Fibroblast of lung (primary cell): ENCODE results near the gene TLL2. TPM values are rescaled to one million over a fixed set of nuclear protein-coding genes. Genes with fewer than 3 reads are reported as not detected.

ENCODE experiments used
- DNase-seq, 2 donors: peaks; one replicate each; pipeline versions ENCODE4 v3.0.0 to v3.0.0-alpha.2; 2010; ENCODE audit warnings: low read depth in 2 of 2
- H2AFZ ChIP-seq: 2 replicates; pipeline ENCODE4 v1.5.1; 2012; ENCODE audit warnings: low read length, control low read depth, inconsistent platforms
- H3K27ac ChIP-seq: 2 replicates; pipeline ENCODE4 v1.5.1; 2011; ENCODE audit warnings: low read length, control low read depth; ENCODE audit not compliant: insufficient read depth
- H3K27me3 ChIP-seq: 2 replicates; pipeline ENCODE4 v1.5.1; 2011; ENCODE audit warnings: mild to moderate bottlenecking, low read length; ENCODE audit not compliant: control insufficient read depth, insufficient read depth
- H3K36me3 ChIP-seq: 2 replicates; pipeline ENCODE4 v1.5.1; 2011; ENCODE audit warnings: low read length; ENCODE audit not compliant: control insufficient read depth, insufficient read depth
- H3K4me1 ChIP-seq: 2 replicates; pipeline ENCODE4 v1.5.1; 2011; ENCODE audit warnings: low read length; ENCODE audit not compliant: control insufficient read depth, insufficient read depth; ENCODE audit errors: extremely low read depth
- H3K4me2 ChIP-seq: 2 replicates; pipeline ENCODE4 v1.5.1; 2011; ENCODE audit warnings: low read length, control low read depth; ENCODE audit not compliant: insufficient read depth; ENCODE audit errors: extremely low read depth
- H3K4me3 ChIP-seq, 4 experiments: fragments of 200-600 bp in 1 of 4; sonication (generic) in 1 of 4; replicated peaks in 1 of 4; 2 replicates each; pipeline ENCODE4 v1.5.1; 2011 to 2016; ENCODE audit warnings: low read length in 4 of 4, low read depth in 3 of 4, mild to moderate bottlenecking in 3 of 4, control low read depth in 2 of 4, inconsistent platforms in 1 of 4, mixed read lengths in 1 of 4; ENCODE audit not compliant: insufficient read depth in 1 of 4; ENCODE audit errors: control extremely low read depth in 1 of 4
- H3K79me2 ChIP-seq: 2 replicates; pipeline ENCODE4 v1.5.1; 2012; ENCODE audit warnings: mild to moderate bottlenecking, low read length, inconsistent platforms; ENCODE audit not compliant: control insufficient read depth, insufficient read depth
- H3K9ac ChIP-seq: 2 replicates; pipeline ENCODE4 v1.5.1; 2011; ENCODE audit warnings: mild to moderate bottlenecking, low read length, control low read depth; ENCODE audit not compliant: insufficient read depth
- H3K9me3 ChIP-seq: 2 replicates; pipeline ENCODE4 v1.5.1; 2012; ENCODE audit warnings: low read depth, low read length; ENCODE audit not compliant: control insufficient read depth, insufficient read depth
- H4K20me1 ChIP-seq: 2 replicates; pipeline ENCODE4 v1.5.1; 2011; ENCODE audit warnings: low read length; ENCODE audit not compliant: control insufficient read depth, insufficient read depth; ENCODE audit errors: extremely low read depth
- EZH2 ChIP-seq: IDR thresholded peaks from 2 replicates; pipeline ENCODE4 v1.5.1; 2012; ENCODE audit warnings: low read length, control low read depth, mild to moderate bottlenecking; ENCODE audit errors: missing control alignments
- polyA plus RNA-seq, 2 donors: library from polyadenylated mRNA; depleted of rRNA in 1 of 2; stranded (reverse) in 1 of 2; unstranded in 1 of 2; fragments of >200 nt; gene quantifications; 2 replicates each; pipeline ENCODE4 v1.2.1, GENCODE V29; 2011 to 2012; ENCODE audit warnings: missing spikeins in 1 of 2
- total RNA-seq: library from RNA; depleted of rRNA; stranded (reverse); fragments of >200 nt; gene quantifications from 2 replicates; pipeline ENCODE4 v1.2.1, GENCODE V29; 2014
- TF ChIP-seq, protein P1 (sequence below), 2 donors: IDR thresholded peaks in 1 of 2; conservative IDR thresholded peaks in 1 of 2; 1 replicate in 1 of 2; 2 replicates in 1 of 2; pipeline ENCODE4 v1.5.1; 2011 to 2012; ENCODE audit warnings: low read length in 2 of 2, control low read depth in 1 of 2, inconsistent platforms in 1 of 2, low read depth in 1 of 2, mild to moderate bottlenecking in 1 of 2

The TLL2 gene
- total and polyA plus RNA-seq, 2 donors (not counting 1 experiment from before 2014, with no cell fraction given): 0.05 to 0.17 TPM

DNA sequence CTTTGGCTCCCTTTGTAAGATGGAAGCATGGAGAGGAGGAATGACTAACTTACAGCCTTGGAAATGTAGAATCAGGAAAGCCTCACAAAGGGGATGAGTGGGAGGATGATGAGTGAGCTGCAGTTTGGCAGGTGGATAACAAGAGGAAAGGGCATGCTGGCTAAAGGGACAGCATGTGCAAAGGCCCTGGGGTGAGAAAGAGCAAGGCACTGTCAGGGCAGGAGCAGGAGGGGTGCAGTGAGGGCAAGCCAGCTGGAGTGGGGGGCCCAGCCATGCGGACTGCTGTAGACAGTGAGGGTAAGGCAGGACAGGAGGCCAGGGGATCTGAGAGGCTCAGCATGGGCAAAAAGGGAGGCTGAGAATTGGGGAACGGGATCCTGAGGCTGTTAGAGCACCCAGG lies 20.5 kb downstream of the TLL2 start:
- no peaks in the 10 kb centered on the region for H4K20me1 ChIP-seq
- no peak overlapping the region for H3K27ac ChIP-seq
- no peak overlapping the region for H2AFZ ChIP-seq
- no peak overlapping the region for H3K4me3 ChIP-seq
- no peak overlapping the region for H3K9ac ChIP-seq
- no peak for TF ChIP-seq EZH2
- TF ChIP-seq, protein P1, sequence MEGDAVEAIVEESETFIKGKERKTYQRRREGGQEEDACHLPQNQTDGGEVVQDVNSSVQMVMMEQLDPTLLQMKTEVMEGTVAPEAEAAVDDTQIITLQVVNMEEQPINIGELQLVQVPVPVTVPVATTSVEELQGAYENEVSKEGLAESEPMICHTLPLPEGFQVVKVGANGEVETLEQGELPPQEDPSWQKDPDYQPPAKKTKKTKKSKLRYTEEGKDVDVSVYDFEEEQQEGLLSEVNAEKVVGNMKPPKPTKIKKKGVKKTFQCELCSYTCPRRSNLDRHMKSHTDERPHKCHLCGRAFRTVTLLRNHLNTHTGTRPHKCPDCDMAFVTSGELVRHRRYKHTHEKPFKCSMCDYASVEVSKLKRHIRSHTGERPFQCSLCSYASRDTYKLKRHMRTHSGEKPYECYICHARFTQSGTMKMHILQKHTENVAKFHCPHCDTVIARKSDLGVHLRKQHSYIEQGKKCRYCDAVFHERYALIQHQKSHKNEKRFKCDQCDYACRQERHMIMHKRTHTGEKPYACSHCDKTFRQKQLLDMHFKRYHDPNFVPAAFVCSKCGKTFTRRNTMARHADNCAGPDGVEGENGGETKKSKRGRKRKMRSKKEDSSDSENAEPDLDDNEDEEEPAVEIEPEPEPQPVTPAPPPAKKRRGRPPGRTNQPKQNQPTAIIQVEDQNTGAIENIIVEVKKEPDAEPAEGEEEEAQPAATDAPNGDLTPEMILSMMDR (conservative IDR thresholded peaks at IDR 0.05 in 1 of 2, IDR thresholded peaks at IDR 0.05 in 1 of 2; ENCODE audit: low read depth in 1 of 2, low read length in 2 of 2): no peak
- no peaks in the 10 kb centered on the region for H3K9me3 ChIP-seq
- no peak for DNase-seq
- H3K79me2 ChIP-seq: no peaks in the 10 kb centered on the region
- H3K36me3 ChIP-seq: no peaks in the 10 kb centered on the region
- no peaks in the 10 kb centered on the region for H3K27me3 ChIP-seq
- no peaks in the 10 kb centered on the region for H3K4me1 ChIP-seq
- H3K4me2 ChIP-seq: no peak overlapping the region

DNA sequence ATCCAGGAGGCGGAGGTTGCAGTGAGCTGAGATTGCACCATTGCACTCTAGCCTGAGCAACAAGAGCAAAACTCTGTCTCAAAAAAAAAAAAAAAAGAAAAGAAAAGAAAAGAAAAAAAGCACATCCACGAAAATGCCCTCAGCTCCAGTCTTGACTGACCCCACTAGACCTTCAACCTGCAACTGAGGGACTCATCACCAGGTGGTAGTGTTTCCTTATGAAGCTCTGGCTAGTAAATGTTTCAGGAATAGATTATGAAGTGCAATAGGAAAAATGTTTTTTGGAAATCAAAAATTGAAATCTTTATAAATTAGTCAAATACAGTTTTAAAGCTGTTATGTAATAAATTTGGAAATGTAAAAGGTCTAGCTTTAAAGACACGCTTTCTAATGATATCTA lies 22.4 kb downstream of the TLL2 start:
- Histone ChIP-seq H4K20me1 (no peaks in the 10 kb centered on the region), H3K9me3 (no peaks in the 10 kb centered on the region), H3K79me2 (no peaks in the 10 kb centered on the region), H3K27ac (no peak overlapping the region), H3K27me3 (no peaks in the 10 kb centered on the region), H3K36me3 (no peaks in the 10 kb centered on the region), H3K9ac (no peak overlapping the region), H3K4me1 (no peaks in the 10 kb centered on the region), H2AFZ (no peak overlapping the region), H3K4me3 (no peak overlapping the region), H3K4me2 (no peak overlapping the region)
- TF ChIP-seq, protein P1 (conservative IDR thresholded peaks at IDR 0.05 in 1 of 2, IDR thresholded peaks at IDR 0.05 in 1 of 2; ENCODE audit: low read depth in 1 of 2, low read length in 2 of 2): no peak
- TF ChIP-seq EZH2: no peak
- no peak for DNase-seq

DNA sequence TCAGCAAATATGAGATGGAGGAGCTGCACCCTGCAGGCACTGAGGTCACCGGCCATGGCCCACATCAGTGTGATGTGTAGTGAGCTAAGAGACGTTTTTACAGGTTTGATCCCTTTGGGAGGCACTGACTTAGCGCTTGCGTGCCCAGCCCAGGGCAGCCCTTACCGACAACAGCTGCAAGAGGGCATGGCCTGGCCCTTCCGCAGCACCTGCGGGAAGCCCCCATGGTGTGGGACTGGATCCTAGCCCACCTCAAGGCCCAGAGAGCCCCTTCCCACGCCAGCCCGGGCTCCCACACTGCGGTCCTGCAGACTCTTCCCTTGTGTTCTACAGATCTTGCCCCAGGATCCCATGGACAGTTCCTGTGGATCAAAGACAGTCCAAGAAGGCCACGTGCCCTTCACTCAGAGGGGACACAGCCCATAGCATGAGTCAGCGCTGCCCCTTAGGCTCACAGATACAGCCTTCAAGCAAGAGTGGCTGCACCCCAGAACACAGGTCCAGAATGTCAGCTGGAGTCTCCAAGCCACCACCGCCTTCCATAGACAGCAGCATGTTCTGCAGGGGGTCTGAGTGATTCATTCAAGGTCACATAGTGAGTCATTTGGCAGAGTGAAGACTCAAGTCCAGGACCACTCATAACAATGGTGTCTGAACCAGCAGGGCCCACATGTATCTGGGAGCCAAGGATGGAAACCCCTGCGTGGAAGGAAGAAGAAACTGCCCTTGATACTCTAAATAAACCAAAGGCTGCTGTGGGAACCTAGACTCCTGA lies 25.4 kb downstream of the TLL2 start:
- peak in 1 of 2 donors; percentile 58 for DNase-seq
- Histone ChIP-seq H3K9me3 (no peaks in the 10 kb centered on the region), H3K27me3 (no peaks in the 10 kb centered on the region), H2AFZ (no peak overlapping the region), H3K9ac (no peak overlapping the region), H3K4me2 (no peak overlapping the region), H3K79me2 (no peaks in the 10 kb centered on the region), H4K20me1 (no peaks in the 10 kb centered on the region), H3K36me3 (no peaks in the 10 kb centered on the region), H3K4me3 (no peak overlapping the region), H3K4me1 (no peaks in the 10 kb centered on the region), H3K27ac (no peak overlapping the region)
- no peak for TF ChIP-seq EZH2
- TF ChIP-seq, protein P1 (conservative IDR thresholded peaks at IDR 0.05 in 1 of 2, IDR thresholded peaks at IDR 0.05 in 1 of 2; ENCODE audit: low read depth in 1 of 2, low read length in 2 of 2): no peak
